H1 (cell line): Measurements from ENCODE around the gene AK5. TPM values are rescaled to one million over a fixed set of nuclear protein-coding genes. Genes with fewer than 3 reads are reported as not detected.

Experiments used
- CTCF ChIA-PET: fragments of 300-600 bp; sonication (Branson Sonifier 250); formaldehyde crosslinking; loops from one replicate; lab custom pipeline; 2021; ENCODE audit not compliant: partially characterized antibody; lab: Charles Lee
- POLR2A ChIA-PET: fragments of 300-600 bp; sonication (Branson Sonifier 250); formaldehyde crosslinking; loops from one replicate; lab custom pipeline; 2021; ENCODE audit warnings: inconsistent platforms; ENCODE audit not compliant: partially characterized antibody; lab: Charles Lee
- DNase-seq, 2 experiments: peaks; one replicate each; pipeline versions ENCODE4 v3.0.0 to v3.0.0-alpha.2; 2010 to 2022; ENCODE audit warnings: low spot score in 2 of 2, low read depth in 1 of 2, mixed read lengths in 1 of 2
- FAIRE-seq: peaks from 2 replicates; lab custom pipeline; 2011; peaks lifted over from hg19 to GRCh38; lab: Jason Lieb, UNC
- H2AFZ ChIP-seq: 2 replicates; pipeline ENCODE4 v1.8.1; 2012; ENCODE audit warnings: low read length, inconsistent platforms
- H2AK5ac ChIP-seq: 2 replicates; pipeline ENCODE4 v1.6.1; 2013; ENCODE audit warnings: low read depth, low read length
- H2BK120ac ChIP-seq: replicated peaks from 2 replicates; pipeline ENCODE3; 2013; ENCODE audit warnings: low read depth, low read length, inconsistent platforms
- H2BK12ac ChIP-seq: 2 replicates; pipeline ENCODE4 v1.6.1; 2013; ENCODE audit warnings: low read depth, low read length
- H2BK15ac ChIP-seq: 2 replicates; pipeline ENCODE4 v1.6.1; 2013; ENCODE audit warnings: low read length
- H2BK20ac ChIP-seq: 2 replicates; pipeline ENCODE4 v1.6.1; 2013; ENCODE audit warnings: low read length
- H2BK5ac ChIP-seq: 2 replicates; pipeline ENCODE4 v1.6.1; 2013; ENCODE audit warnings: low read depth, low read length
- H3K14ac ChIP-seq: 2 replicates; pipeline ENCODE4 v1.6.1; 2013; ENCODE audit warnings: inconsistent platforms; ENCODE audit not compliant: insufficient read length
- H3K18ac ChIP-seq: 2 replicates; pipeline ENCODE4 v1.6.1; 2013; ENCODE audit warnings: low read length; ENCODE audit errors: extremely low read depth
- H3K23ac ChIP-seq: 2 replicates; pipeline ENCODE4 v1.6.1; 2013; ENCODE audit warnings: inconsistent platforms; ENCODE audit not compliant: insufficient read length
- H3K23me2 ChIP-seq: 2 replicates; pipeline ENCODE4 v1.6.1; 2013; ENCODE audit warnings: low read depth, low read length
- H3K27ac ChIP-seq: 2 replicates; pipeline ENCODE4 v1.6.1; 2011; ENCODE audit warnings: low read depth, low read length, inconsistent platforms
- H3K27me3 ChIP-seq, 4 experiments: replicated peaks in 1 of 4; 1 replicate in 1 of 4; 2 replicates in 3 of 4; pipeline versions ENCODE4 v1.6.1 to v1.8.1; 2011 to 2013; ENCODE audit warnings: low read length in 3 of 4, mild to moderate bottlenecking in 3 of 4, inconsistent platforms in 2 of 4, mixed read lengths in 2 of 4, moderate library complexity in 1 of 4; ENCODE audit not compliant: control insufficient read depth in 3 of 4, insufficient read depth in 3 of 4; ENCODE audit errors: extremely low read depth in 1 of 4
- H3K36me3 ChIP-seq, 4 experiments: 2 replicates each; pipeline versions ENCODE4 v1.6.1 to v1.8.1; 2011 to 2013; ENCODE audit warnings: mild to moderate bottlenecking in 4 of 4, low read length in 3 of 4, moderate library complexity in 2 of 4, control low read depth in 1 of 4, inconsistent platforms in 1 of 4; ENCODE audit not compliant: insufficient read depth in 4 of 4, control insufficient read depth in 2 of 4
- H3K4ac ChIP-seq: replicated peaks from 2 replicates; pipeline ENCODE3; 2013; ENCODE audit warnings: low read length, low read depth, mixed read lengths, inconsistent platforms; ENCODE audit not compliant: insufficient read length
- H3K4me1 ChIP-seq, 4 experiments: replicated peaks in 1 of 4; 1 replicate in 1 of 4; 2 replicates in 3 of 4; pipeline versions ENCODE4 v1.6.1 to v1.8.1; 2011 to 2013; ENCODE audit warnings: low read length in 3 of 4, inconsistent platforms in 2 of 4, mixed read lengths in 1 of 4; ENCODE audit not compliant: insufficient read depth in 4 of 4, control insufficient read depth in 3 of 4
- H3K4me2 ChIP-seq, 2 experiments: 2 replicates each; pipeline versions ENCODE4 v1.6.1 to v1.8.1; 2011 to 2013; ENCODE audit warnings: low read depth in 2 of 2, low read length in 2 of 2, control low read depth in 1 of 2, inconsistent platforms in 1 of 2, mild to moderate bottlenecking in 1 of 2; ENCODE audit not compliant: insufficient read depth in 1 of 2
- H3K4me3 ChIP-seq, 4 experiments: fragments of 200-600, 300-600 bp in 1 of 4; sonication (generic), shearing (Covaris generic), sonication (Bioruptor Twin) in 1 of 4; 2 replicates each; pipeline versions ENCODE4 v1.5.1 to v1.8.1; 2011 to 2016; ENCODE audit warnings: low read length in 4 of 4, low read depth in 3 of 4, control low read depth in 2 of 4, inconsistent platforms in 2 of 4, mild to moderate bottlenecking in 2 of 4, mixed read lengths in 1 of 4, moderate library complexity in 1 of 4; ENCODE audit not compliant: insufficient read depth in 2 of 4; ENCODE audit errors: extremely low read depth in 1 of 4
- H3K56ac ChIP-seq: replicated peaks from 2 replicates; pipeline ENCODE3; 2013; ENCODE audit warnings: low read depth, mild to moderate bottlenecking, mixed read lengths, low read length, inconsistent platforms; ENCODE audit not compliant: insufficient read length
- H3K79me1 ChIP-seq: 2 replicates; pipeline ENCODE4 v1.6.1; 2013; ENCODE audit warnings: low read depth, low read length, control low read depth
- H3K79me2 ChIP-seq, 2 experiments: 2 replicates each; pipeline versions ENCODE4 v1.6.1 to v1.8.1; 2012 to 2013; ENCODE audit warnings: low read length in 2 of 2, mild to moderate bottlenecking in 2 of 2, inconsistent platforms in 1 of 2; ENCODE audit not compliant: insufficient read depth in 2 of 2, control insufficient read depth in 1 of 2
- H3K9ac ChIP-seq, 4 experiments: replicated peaks in 1 of 4; 1 replicate in 1 of 4; 2 replicates in 3 of 4; pipeline versions ENCODE4 v1.6.1 to v1.8.1; 2011 to 2013; ENCODE audit warnings: low read depth in 3 of 4, low read length in 3 of 4, control low read depth in 2 of 4, mild to moderate bottlenecking in 2 of 4, moderate library complexity in 2 of 4, inconsistent platforms in 1 of 4; ENCODE audit errors: extremely low read depth in 1 of 4
- H3K9me3 ChIP-seq, 2 experiments: 2 replicates each; pipeline versions ENCODE4 v1.6.1 to v1.8.1; 2012 to 2013; ENCODE audit warnings: mild to moderate bottlenecking in 2 of 2, moderate library complexity in 2 of 2, control low read depth in 1 of 2, inconsistent platforms in 1 of 2, low read depth in 1 of 2, low read length in 1 of 2, mixed read lengths in 1 of 2; ENCODE audit not compliant: insufficient read depth in 2 of 2
- H4K20me1 ChIP-seq, 2 experiments: replicated peaks in 1 of 2; 2 replicates each; pipeline versions ENCODE3 to v1.8.1; 2011 to 2013; ENCODE audit warnings: inconsistent platforms in 2 of 2, low read length in 2 of 2, mild to moderate bottlenecking in 1 of 2; ENCODE audit not compliant: insufficient read depth in 2 of 2, control insufficient read depth in 1 of 2
- H4K5ac ChIP-seq: 2 replicates; pipeline ENCODE4 v1.6.1; 2013; ENCODE audit warnings: low read length, low read depth, mixed read lengths, inconsistent platforms; ENCODE audit not compliant: insufficient read length
- H4K8ac ChIP-seq: 2 replicates; pipeline ENCODE4 v1.8.0; 2013; ENCODE audit warnings: mild to moderate bottlenecking, moderate library complexity, low read length, inconsistent platforms; ENCODE audit not compliant: insufficient read depth; ENCODE audit errors: extremely low read depth
- H4K91ac ChIP-seq: replicated peaks from 2 replicates; pipeline ENCODE3; 2013; ENCODE audit warnings: low read length, mixed read lengths, inconsistent platforms; ENCODE audit not compliant: insufficient read length
- CBX5 ChIP-seq: fragments of 300-800, 300-1000 bp; sonication (generic); IDR thresholded peaks from 2 replicates; pipeline ENCODE4 v1.7.1; 2016; ENCODE audit warnings: antibody characterized with exemption, low read length, low read depth
- EP300 ChIP-seq, 2 experiments: IDR thresholded peaks; 1 replicate in 1 of 2; 2 replicates in 1 of 2; pipeline ENCODE4 v1.6.1; 2011 to 2012; ENCODE audit warnings: low read depth in 2 of 2, low read length in 2 of 2, mild to moderate bottlenecking in 2 of 2, borderline replicate concordance in 1 of 2, inconsistent platforms in 1 of 2, moderate library complexity in 1 of 2
- GTF2F1 ChIP-seq: IDR thresholded peaks from 2 replicates; pipeline ENCODE4 v1.6.1; 2012; ENCODE audit warnings: low read depth, low read length, improper control_type of control experiment, borderline replicate concordance
- HDAC2 ChIP-seq, 2 experiments: fragments of 300-600 bp in 1 of 2; sonication (generic) in 1 of 2; IDR thresholded peaks; 2 replicates each; pipeline ENCODE4 v1.6.1; 2011 to 2012; ENCODE audit warnings: low read depth in 2 of 2, low read length in 2 of 2, mild to moderate bottlenecking in 2 of 2, moderate library complexity in 2 of 2, borderline replicate concordance in 1 of 2, inconsistent platforms in 1 of 2
- RNF2 ChIP-seq: fragments of 200-900, 300-1000 bp; sonication (generic); IDR thresholded peaks from 2 replicates; pipeline ENCODE4 v1.7.1; 2016; ENCODE audit warnings: borderline replicate concordance, low read depth, mild to moderate bottlenecking, antibody characterized with exemption, low read length; ENCODE audit not compliant: poor library complexity, severe bottlenecking; ENCODE audit errors: missing control alignments
- SAP30 ChIP-seq: fragments of 300-600 bp; sonication (generic); IDR thresholded peaks from 2 replicates; pipeline ENCODE4 v1.7.1; 2012; ENCODE audit warnings: low read length, moderate library complexity, mild to moderate bottlenecking, inconsistent platforms; ENCODE audit not compliant: insufficient read depth, insufficient replicate concordance
- TAF1 ChIP-seq: IDR thresholded peaks from 2 replicates; pipeline ENCODE4 v1.6.1; 2011; ENCODE audit warnings: mild to moderate bottlenecking, low read depth, low read length
- TBP ChIP-seq: IDR thresholded peaks from 2 replicates; pipeline ENCODE4 v1.6.1; 2011; ENCODE audit warnings: low read depth, low read length, improper control_type of control experiment
- WGBS, 2 experiments: shearing (Covaris generic) in 1 of 2; methylation state at CpG; one replicate each; pipeline versions ENCODE4 v1.1.6 to v1.1.7; 2013 to 2015; ENCODE audit warnings: low lambda C conversion rate in 2 of 2, mixed read lengths in 2 of 2, inconsistent platforms in 1 of 2, low coverage in 1 of 2, missing lambda C conversion rate in 1 of 2; ENCODE audit not compliant: insufficient replicate concordance in 2 of 2, insufficient coverage in 1 of 2, insufficient read length in 1 of 2; ENCODE audit errors: extremely low coverage in 1 of 2, missing lambda C conversion rate in 1 of 2; 5-methylcytosine and 5-hydroxymethylcytosine counted together
- polyA plus RNA-seq, 7 experiments: library from polyadenylated mRNA; depleted of rRNA in 3 of 7; stranded (reverse) in 5 of 7; unstranded in 2 of 7; fragments of >200 nt in 5 of 7; fragments of 200-250 nt in 2 of 7; gene quantifications; 1 replicate in 5 of 7; 2 replicates in 1 of 7; 4 replicates in 1 of 7; pipeline versions ENCODE4 v1.2.1 to v1.2.3, GENCODE V29; 2011 to 2013; ENCODE audit warnings: missing spikeins in 2 of 7, mixed read lengths in 2 of 7
- total RNA-seq: library from RNA; stranded (reverse); fragmentation: NEBNext Ultra II Directional; extraction: Animal tissue kit (Norgen Biotek cat#: 25700); gene quantifications from 2 replicates; pipeline ENCODE4 v1.2.1, GENCODE V29; 2021

The AK5 gene
- total and polyA plus RNA-seq, 2 of the 8 experiments (the other 6 are each of a cell fraction or from before 2014, with no cell fraction given), result 2.0 to 7.1 TPM

DNA sequence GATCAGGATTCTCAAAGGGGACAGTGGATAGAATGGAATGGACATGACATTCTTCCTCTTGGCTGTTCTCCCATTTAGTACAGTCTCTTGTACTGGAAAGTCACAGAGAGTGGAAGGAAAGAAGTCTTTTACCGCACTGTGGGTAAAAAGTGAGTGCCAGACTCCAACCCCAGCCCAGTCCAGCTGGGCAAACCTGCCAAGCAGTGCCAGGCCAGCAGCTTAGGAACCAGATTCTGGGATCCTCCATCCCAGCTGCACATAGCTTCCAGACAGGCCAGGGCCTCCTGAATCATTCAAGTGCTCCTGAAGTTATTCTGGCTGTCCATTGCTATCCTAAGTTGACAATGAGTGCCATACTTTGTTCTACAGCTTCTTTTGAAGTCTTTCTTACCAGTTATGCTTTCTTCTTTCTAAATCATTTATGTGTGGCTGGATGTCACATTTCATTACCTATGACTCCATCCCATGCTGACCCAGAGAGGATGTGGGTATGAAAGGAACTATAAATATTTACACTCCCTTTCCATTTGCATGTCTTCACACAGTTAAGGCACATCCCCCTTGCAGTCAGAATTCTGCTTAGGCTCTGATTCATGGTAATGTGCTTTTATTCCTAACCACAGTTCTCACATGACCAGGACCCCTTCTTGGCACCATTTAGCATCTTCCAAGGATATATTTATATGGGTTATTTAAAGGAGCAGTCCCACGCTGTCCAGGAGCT is 88.9 kb downstream of the AK5 start:
- Histone ChIP-seq H2BK15ac (no peak overlapping the region), H2AK5ac (no peak overlapping the region), H3K23me2 (no peaks in the 10 kb centered on the region), H3K27ac (no peak overlapping the region), H3K27me3 (no peaks in the 10 kb centered on the region), H3K23ac (no peak overlapping the region), H3K56ac (no peak overlapping the region), H2AFZ (no peak overlapping the region), H3K36me3 (no peaks in the 10 kb centered on the region), H3K18ac (no peak overlapping the region), H2BK20ac (no peak overlapping the region), H3K9me3 (no peaks in the 10 kb centered on the region), H3K79me1 (no peaks in the 10 kb centered on the region), H3K79me2 (no peaks in the 10 kb centered on the region), H2BK120ac (no peak overlapping the region), H3K4me1 (no peaks in the 10 kb centered on the region), H3K4ac (no peak overlapping the region), H3K4me2 (no peak overlapping the region), H4K5ac (no peak overlapping the region), H2BK5ac (no peak overlapping the region), H4K20me1 (no peaks in the 10 kb centered on the region), H2BK12ac (no peak overlapping the region), H3K14ac (no peak overlapping the region), H4K91ac (no peak overlapping the region), H3K4me3 (no peak overlapping the region), H4K8ac (no peak overlapping the region), H3K9ac (no peak overlapping the region)
- CTCF ChIA-PET, result no interaction called here
- TF ChIP-seq SAP30 (no peak), EP300 (IDR thresholded peaks at IDR 0.05; ENCODE audit: borderline replicate concordance in 1 of 2, low read depth in 2 of 2, low read length in 2 of 2) (no peak), HDAC2 (IDR thresholded peaks at IDR 0.05; ENCODE audit: borderline replicate concordance in 1 of 2, low read depth in 2 of 2, low read length in 2 of 2) (no peak), TAF1 (no peak), TBP (no peak), CBX5 (no peak), RNF2 (no peak), GTF2F1 (no peak)
- DNase-seq (no peak), FAIRE-seq (no peak)
- POLR2A ChIA-PET, result no interaction called here
- 87% methylated on average over 2 of the region's 2 CpGs; no CpG with 5 or more reads in 1 of the 2 experiments for WGBS, 2 experiments
